H1 (cell line): ENCODE data around the gene ABI3BP. TPM values are rescaled to one million over a fixed set of nuclear protein-coding genes. Genes with fewer than 3 reads are reported as not detected.

Source experiments
- CTCF ChIA-PET: fragments of 300-600 bp; sonication (Branson Sonifier 250); formaldehyde crosslinking; loops from one replicate; lab custom pipeline; 2021; ENCODE audit not compliant: partially characterized antibody; lab: Charles Lee
- POLR2A ChIA-PET: fragments of 300-600 bp; sonication (Branson Sonifier 250); formaldehyde crosslinking; loops from one replicate; lab custom pipeline; 2021; ENCODE audit warnings: inconsistent platforms; ENCODE audit not compliant: partially characterized antibody; lab: Charles Lee
- DNase-seq, 2 experiments: peaks; one replicate each; pipeline versions ENCODE4 v3.0.0 to v3.0.0-alpha.2; 2010 to 2022; ENCODE audit warnings: low spot score in 2 of 2, low read depth in 1 of 2, mixed read lengths in 1 of 2
- FAIRE-seq: peaks from 2 replicates; lab custom pipeline; 2011; peaks lifted over from hg19 to GRCh38; lab: Jason Lieb, UNC
- H2AFZ ChIP-seq: 2 replicates; pipeline ENCODE4 v1.8.1; 2012; ENCODE audit warnings: low read length, inconsistent platforms
- H2AK5ac ChIP-seq: 2 replicates; pipeline ENCODE4 v1.6.1; 2013; ENCODE audit warnings: low read depth, low read length
- H2BK120ac ChIP-seq: replicated peaks from 2 replicates; pipeline ENCODE3; 2013; ENCODE audit warnings: low read depth, low read length, inconsistent platforms
- H2BK12ac ChIP-seq: 2 replicates; pipeline ENCODE4 v1.6.1; 2013; ENCODE audit warnings: low read depth, low read length
- H2BK15ac ChIP-seq: 2 replicates; pipeline ENCODE4 v1.6.1; 2013; ENCODE audit warnings: low read length
- H2BK20ac ChIP-seq: 2 replicates; pipeline ENCODE4 v1.6.1; 2013; ENCODE audit warnings: low read length
- H2BK5ac ChIP-seq: 2 replicates; pipeline ENCODE4 v1.6.1; 2013; ENCODE audit warnings: low read depth, low read length
- H3K14ac ChIP-seq: 2 replicates; pipeline ENCODE4 v1.6.1; 2013; ENCODE audit warnings: inconsistent platforms; ENCODE audit not compliant: insufficient read length
- H3K18ac ChIP-seq: 2 replicates; pipeline ENCODE4 v1.6.1; 2013; ENCODE audit warnings: low read length; ENCODE audit errors: extremely low read depth
- H3K23ac ChIP-seq: 2 replicates; pipeline ENCODE4 v1.6.1; 2013; ENCODE audit warnings: inconsistent platforms; ENCODE audit not compliant: insufficient read length
- H3K23me2 ChIP-seq: 2 replicates; pipeline ENCODE4 v1.6.1; 2013; ENCODE audit warnings: low read depth, low read length
- H3K27ac ChIP-seq: 2 replicates; pipeline ENCODE4 v1.6.1; 2011; ENCODE audit warnings: low read depth, low read length, inconsistent platforms
- H3K27me3 ChIP-seq, 4 experiments: replicated peaks in 1 of 4; 1 replicate in 1 of 4; 2 replicates in 3 of 4; pipeline versions ENCODE4 v1.6.1 to v1.8.1; 2011 to 2013; ENCODE audit warnings: low read length in 3 of 4, mild to moderate bottlenecking in 3 of 4, inconsistent platforms in 2 of 4, mixed read lengths in 2 of 4, moderate library complexity in 1 of 4; ENCODE audit not compliant: control insufficient read depth in 3 of 4, insufficient read depth in 3 of 4; ENCODE audit errors: extremely low read depth in 1 of 4
- H3K36me3 ChIP-seq, 4 experiments: 2 replicates each; pipeline versions ENCODE4 v1.6.1 to v1.8.1; 2011 to 2013; ENCODE audit warnings: mild to moderate bottlenecking in 4 of 4, low read length in 3 of 4, moderate library complexity in 2 of 4, control low read depth in 1 of 4, inconsistent platforms in 1 of 4; ENCODE audit not compliant: insufficient read depth in 4 of 4, control insufficient read depth in 2 of 4
- H3K4ac ChIP-seq: replicated peaks from 2 replicates; pipeline ENCODE3; 2013; ENCODE audit warnings: low read length, low read depth, mixed read lengths, inconsistent platforms; ENCODE audit not compliant: insufficient read length
- H3K4me1 ChIP-seq, 4 experiments: replicated peaks in 1 of 4; 1 replicate in 1 of 4; 2 replicates in 3 of 4; pipeline versions ENCODE4 v1.6.1 to v1.8.1; 2011 to 2013; ENCODE audit warnings: low read length in 3 of 4, inconsistent platforms in 2 of 4, mixed read lengths in 1 of 4; ENCODE audit not compliant: insufficient read depth in 4 of 4, control insufficient read depth in 3 of 4
- H3K4me2 ChIP-seq, 2 experiments: 2 replicates each; pipeline versions ENCODE4 v1.6.1 to v1.8.1; 2011 to 2013; ENCODE audit warnings: low read depth in 2 of 2, low read length in 2 of 2, control low read depth in 1 of 2, inconsistent platforms in 1 of 2, mild to moderate bottlenecking in 1 of 2; ENCODE audit not compliant: insufficient read depth in 1 of 2
- H3K4me3 ChIP-seq, 4 experiments: fragments of 200-600, 300-600 bp in 1 of 4; sonication (generic), shearing (Covaris generic), sonication (Bioruptor Twin) in 1 of 4; 2 replicates each; pipeline versions ENCODE4 v1.5.1 to v1.8.1; 2011 to 2016; ENCODE audit warnings: low read length in 4 of 4, low read depth in 3 of 4, control low read depth in 2 of 4, inconsistent platforms in 2 of 4, mild to moderate bottlenecking in 2 of 4, mixed read lengths in 1 of 4, moderate library complexity in 1 of 4; ENCODE audit not compliant: insufficient read depth in 2 of 4; ENCODE audit errors: extremely low read depth in 1 of 4
- H3K56ac ChIP-seq: replicated peaks from 2 replicates; pipeline ENCODE3; 2013; ENCODE audit warnings: low read depth, mild to moderate bottlenecking, mixed read lengths, low read length, inconsistent platforms; ENCODE audit not compliant: insufficient read length
- H3K79me1 ChIP-seq: 2 replicates; pipeline ENCODE4 v1.6.1; 2013; ENCODE audit warnings: low read depth, low read length, control low read depth
- H3K79me2 ChIP-seq, 2 experiments: 2 replicates each; pipeline versions ENCODE4 v1.6.1 to v1.8.1; 2012 to 2013; ENCODE audit warnings: low read length in 2 of 2, mild to moderate bottlenecking in 2 of 2, inconsistent platforms in 1 of 2; ENCODE audit not compliant: insufficient read depth in 2 of 2, control insufficient read depth in 1 of 2
- H3K9ac ChIP-seq, 4 experiments: replicated peaks in 1 of 4; 1 replicate in 1 of 4; 2 replicates in 3 of 4; pipeline versions ENCODE4 v1.6.1 to v1.8.1; 2011 to 2013; ENCODE audit warnings: low read depth in 3 of 4, low read length in 3 of 4, control low read depth in 2 of 4, mild to moderate bottlenecking in 2 of 4, moderate library complexity in 2 of 4, inconsistent platforms in 1 of 4; ENCODE audit errors: extremely low read depth in 1 of 4
- H3K9me3 ChIP-seq, 2 experiments: 2 replicates each; pipeline versions ENCODE4 v1.6.1 to v1.8.1; 2012 to 2013; ENCODE audit warnings: mild to moderate bottlenecking in 2 of 2, moderate library complexity in 2 of 2, control low read depth in 1 of 2, inconsistent platforms in 1 of 2, low read depth in 1 of 2, low read length in 1 of 2, mixed read lengths in 1 of 2; ENCODE audit not compliant: insufficient read depth in 2 of 2
- H4K20me1 ChIP-seq, 2 experiments: replicated peaks in 1 of 2; 2 replicates each; pipeline versions ENCODE3 to v1.8.1; 2011 to 2013; ENCODE audit warnings: inconsistent platforms in 2 of 2, low read length in 2 of 2, mild to moderate bottlenecking in 1 of 2; ENCODE audit not compliant: insufficient read depth in 2 of 2, control insufficient read depth in 1 of 2
- H4K5ac ChIP-seq: 2 replicates; pipeline ENCODE4 v1.6.1; 2013; ENCODE audit warnings: low read length, low read depth, mixed read lengths, inconsistent platforms; ENCODE audit not compliant: insufficient read length
- H4K8ac ChIP-seq: 2 replicates; pipeline ENCODE4 v1.8.0; 2013; ENCODE audit warnings: mild to moderate bottlenecking, moderate library complexity, low read length, inconsistent platforms; ENCODE audit not compliant: insufficient read depth; ENCODE audit errors: extremely low read depth
- H4K91ac ChIP-seq: replicated peaks from 2 replicates; pipeline ENCODE3; 2013; ENCODE audit warnings: low read length, mixed read lengths, inconsistent platforms; ENCODE audit not compliant: insufficient read length
- MAFK ChIP-seq: IDR thresholded peaks from 2 replicates; pipeline ENCODE4 v1.6.1; 2012; ENCODE audit warnings: low read depth, mild to moderate bottlenecking, improper control_type of control experiment, low read length
- ZNF274 ChIP-seq: IDR thresholded peaks from 2 replicates; pipeline ENCODE4 v1.7.0; 2012; ENCODE audit warnings: low read length, borderline replicate concordance; ENCODE audit errors: extremely low read depth
- WGBS, 2 experiments: shearing (Covaris generic) in 1 of 2; methylation state at CpG; one replicate each; pipeline versions ENCODE4 v1.1.6 to v1.1.7; 2013 to 2015; ENCODE audit warnings: low lambda C conversion rate in 2 of 2, mixed read lengths in 2 of 2, inconsistent platforms in 1 of 2, low coverage in 1 of 2, missing lambda C conversion rate in 1 of 2; ENCODE audit not compliant: insufficient replicate concordance in 2 of 2, insufficient coverage in 1 of 2, insufficient read length in 1 of 2; ENCODE audit errors: extremely low coverage in 1 of 2, missing lambda C conversion rate in 1 of 2; 5-methylcytosine and 5-hydroxymethylcytosine counted together
- polyA plus RNA-seq, 7 experiments: library from polyadenylated mRNA; depleted of rRNA in 3 of 7; stranded (reverse) in 5 of 7; unstranded in 2 of 7; fragments of >200 nt in 5 of 7; fragments of 200-250 nt in 2 of 7; gene quantifications; 1 replicate in 5 of 7; 2 replicates in 1 of 7; 4 replicates in 1 of 7; pipeline versions ENCODE4 v1.2.1 to v1.2.3, GENCODE V29; 2011 to 2013; ENCODE audit warnings: missing spikeins in 2 of 7, mixed read lengths in 2 of 7
- total RNA-seq: library from RNA; stranded (reverse); fragmentation: NEBNext Ultra II Directional; extraction: Animal tissue kit (Norgen Biotek cat#: 25700); gene quantifications from 2 replicates; pipeline ENCODE4 v1.2.1, GENCODE V29; 2021

The ABI3BP gene
- total and polyA plus RNA-seq, 2 of the 8 experiments (the other 6 are each of a cell fraction or from before 2014, with no cell fraction given), result 0.08 to 0.32 TPM

DNA sequence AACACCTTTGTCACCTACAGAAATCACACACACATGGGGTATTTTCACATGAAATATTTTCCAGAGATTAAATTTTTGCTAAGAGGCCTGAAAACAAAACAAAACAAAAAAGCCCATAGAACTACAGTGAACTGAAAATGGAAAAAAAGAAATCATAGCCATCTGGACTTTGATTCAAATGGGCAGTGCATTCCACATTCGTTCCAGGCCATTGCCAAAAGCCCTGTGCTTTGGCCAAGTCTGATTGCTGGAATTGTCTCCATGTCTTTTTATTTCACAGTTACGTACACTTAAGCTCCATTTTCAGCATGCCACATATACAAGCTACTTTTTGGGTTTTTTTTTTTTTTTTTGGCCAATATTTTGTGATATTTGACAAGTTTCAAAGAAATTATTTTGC lies 236.8 kb downstream of the ABI3BP start:
- no peaks in the 10 kb centered on the region for H4K20me1 ChIP-seq
- CTCF ChIA-PET, result no interaction called here
- no peaks in the 10 kb centered on the region for H3K9me3 ChIP-seq
- H2BK15ac ChIP-seq, result no peak overlapping the region
- H2BK5ac ChIP-seq, result no peak overlapping the region
- H3K36me3 ChIP-seq, result no peaks in the 10 kb centered on the region; a peak in 1 of 8 replicates
- H3K4me3 ChIP-seq, result no peak overlapping the region
- H3K14ac ChIP-seq, result no peak overlapping the region
- H3K4me2 ChIP-seq, result no peak overlapping the region
- H4K5ac ChIP-seq, result no peak overlapping the region
- WGBS, 2 experiments, result 90% methylated on average over 2 of the region's 2 CpGs; no CpG with 5 or more reads in 1 of the 2 experiments
- no peak overlapping the region for H3K27ac ChIP-seq
- H3K23ac ChIP-seq, result no peak overlapping the region
- no peak overlapping the region for H3K4ac ChIP-seq
- peaks cover 0 to 5% (median 3%) of the 10 kb centered on the region in 4 experiments; a peak in 3 of 7 replicates for H3K4me1 ChIP-seq
- no peak overlapping the region for H3K9ac ChIP-seq
- H3K18ac ChIP-seq, result no peak overlapping the region
- no peak overlapping the region for H4K91ac ChIP-seq
- no peak overlapping the region for H2BK120ac ChIP-seq
- POLR2A ChIA-PET, result no interaction called here
- H3K79me1 ChIP-seq, result no peaks in the 10 kb centered on the region
- no peak overlapping the region for H2BK20ac ChIP-seq
- H2AFZ ChIP-seq, result no peak overlapping the region
- DNase-seq, result no peak
- no peak overlapping the region for H3K56ac ChIP-seq
- H3K79me2 ChIP-seq, result no peaks in the 10 kb centered on the region
- no peak overlapping the region for H2BK12ac ChIP-seq
- no peaks in the 10 kb centered on the region for H3K23me2 ChIP-seq
- H3K27me3 ChIP-seq, result no peaks in the 10 kb centered on the region
- FAIRE-seq, result no peak
- H4K8ac ChIP-seq, result no peak overlapping the region
- H2AK5ac ChIP-seq, result no peak overlapping the region
- TF ChIP-seq ZNF274, result no peak
- TF ChIP-seq MAFK, result no peak
